Measurements from ENCODE around the gene OVOL1. TPM values are rescaled to one million over a fixed set of nuclear protein-coding genes. Genes with fewer than 3 reads are reported as not detected.

OVOL1 gene
- total and polyA plus RNA-seq, 2 of the 13 experiments (the other 11 are each of a cell fraction or from before 2014, with no cell fraction given), result 0.01 TPM; not detected in 1

- no peak for TF ChIP-seq ZNF790 (CRISPR knock-in tag; IDR thresholded peaks at IDR 0.05; ENCODE audit: borderline replicate concordance)
- Histone ChIP-seq H2AFZ (ENCODE audit: low read length) (no peak overlapping the region), H3K27ac (ENCODE audit: extremely low read length, insufficient read depth, low read length) (no peak overlapping the region), H3K4me3 (replicated peaks in 1 of 3; ENCODE audit: insufficient read depth in 1 of 3, low read depth in 2 of 3, low read length in 3 of 3) (no peak overlapping the region), H4K20me1 (ENCODE audit: insufficient read depth, low read length) (no peaks in the 10 kb centered on the region), H3K4me1 (ENCODE audit: insufficient read depth, low read length) (no peaks in the 10 kb centered on the region), H3K4me2 (ENCODE audit: low read depth, low read length) (no peak overlapping the region), H3K27me3 (ENCODE audit: control insufficient read depth in 1 of 2, insufficient read depth in 2 of 2, low read length in 2 of 2) (peaks cover 13 to 64% of the 10 kb centered on the region in 2 experiments; a peak in 4 of 5 replicates), H3K79me2 (ENCODE audit: insufficient read depth, low read length) (no peaks in the 10 kb centered on the region), H3K9me3 (ENCODE audit: low read length) (no peaks in the 10 kb centered on the region), H3K9ac (ENCODE audit: insufficient read depth, low read depth, low read length) (no peak overlapping the region), H3K36me3 (replicated peaks in 1 of 2; ENCODE audit: control insufficient read depth in 1 of 2, insufficient read depth in 2 of 2, low read length in 2 of 2) (no peaks in the 10 kb centered on the region)
- POLR2A ChIA-PET, result no interaction called here
- BruUV-seq (replicated peaks), result no TSS peak
- FAIRE-seq (no peak), ATAC-seq (peak; percentile 18; the same call in 1 of the 3 replicates), DNase-seq (ENCODE audit: low spot score) (no peak)
- 19% methylated on average over 17 of the region's 20 CpGs for WGBS (ENCODE audit: low lambda C conversion rate)
- in situ Hi-C loops (cut with HindIII; ENCODE audit: extremely low pct_ligation_motif_present, low pct_unique_long_range_greater_than_20kb) (no loop called here), intact Hi-C loops (cut with micrococcal nuclease; ENCODE audit: unreplicated experiment) (no loop called here)
- CTCF ChIA-PET (ENCODE audit: low intra/inter-chr PET ratio, low total read pairs), result no interaction called here
Measured at GRCh38 chr11:65808744-65809341, 22.0 kb downstream of the OVOL1 start.

DNA sequence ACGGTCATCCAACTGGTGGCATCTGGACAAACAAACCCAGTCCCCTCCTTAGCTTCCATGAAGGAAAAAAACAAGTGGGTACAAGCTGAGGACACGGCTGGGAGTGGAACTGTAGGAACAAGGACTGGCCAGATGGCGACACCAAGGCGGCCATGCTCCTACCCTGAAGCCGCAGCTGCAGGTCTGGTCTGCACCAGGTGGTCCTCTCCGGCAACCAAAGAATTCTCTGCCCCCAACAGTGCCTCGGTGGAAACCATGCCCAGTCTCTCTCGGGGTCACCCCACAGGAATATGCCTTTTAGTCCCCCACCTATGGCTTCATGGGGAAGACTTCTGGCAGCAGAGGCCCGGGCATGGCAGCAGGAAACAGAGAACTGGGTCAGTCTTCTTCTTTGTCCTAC is 22.6 kb downstream of the OVOL1 start:
- DNase-seq (ENCODE audit: low spot score) (no peak), ATAC-seq (peak; percentile 44), FAIRE-seq (no peak)
- no TSS peak for BruUV-seq (replicated peaks)
- intact Hi-C loops (cut with micrococcal nuclease; ENCODE audit: unreplicated experiment) (no loop called here), in situ Hi-C loops (cut with HindIII; ENCODE audit: extremely low pct_ligation_motif_present, low pct_unique_long_range_greater_than_20kb) (no loop called here)
- Histone ChIP-seq H2AFZ (ENCODE audit: low read length) (no peak overlapping the region), H4K20me1 (ENCODE audit: insufficient read depth, low read length) (no peaks in the 10 kb centered on the region), H3K27ac (ENCODE audit: extremely low read length, insufficient read depth, low read length) (no peak overlapping the region), H3K79me2 (ENCODE audit: insufficient read depth, low read length) (no peaks in the 10 kb centered on the region), H3K9me3 (ENCODE audit: low read length) (no peaks in the 10 kb centered on the region), H3K4me1 (ENCODE audit: insufficient read depth, low read length) (no peaks in the 10 kb centered on the region), H3K4me2 (ENCODE audit: low read depth, low read length) (no peak overlapping the region), H3K27me3 (ENCODE audit: control insufficient read depth in 1 of 2, insufficient read depth in 2 of 2, low read length in 2 of 2) (peaks cover 11 to 60% of the 10 kb centered on the region in 2 experiments; a peak in 4 of 5 replicates), H3K4me3 (replicated peaks in 1 of 3; ENCODE audit: insufficient read depth in 1 of 3, low read depth in 2 of 3, low read length in 3 of 3) (no peak overlapping the region), H3K9ac (ENCODE audit: insufficient read depth, low read depth, low read length) (no peak overlapping the region), H3K36me3 (replicated peaks in 1 of 2; ENCODE audit: control insufficient read depth in 1 of 2, insufficient read depth in 2 of 2, low read length in 2 of 2) (no peaks in the 10 kb centered on the region)
- ChIA-PET CTCF (ENCODE audit: low intra/inter-chr PET ratio, low total read pairs) (interaction anchor here (1.1 kb wide), 1 partner anchor 75 kb away, joined by 3 read pairs; no protein-coding TSS in a partner anchor), POLR2A (interaction anchor here (0.9 kb wide), 1 partner anchor 97 kb away, joined by 3 read pairs; the partner anchor contains the start of gene KAT5)
- WGBS (ENCODE audit: low lambda C conversion rate), result 29% methylated on average over 8 of the region's 9 CpGs
- TF ChIP-seq, protein P1, sequence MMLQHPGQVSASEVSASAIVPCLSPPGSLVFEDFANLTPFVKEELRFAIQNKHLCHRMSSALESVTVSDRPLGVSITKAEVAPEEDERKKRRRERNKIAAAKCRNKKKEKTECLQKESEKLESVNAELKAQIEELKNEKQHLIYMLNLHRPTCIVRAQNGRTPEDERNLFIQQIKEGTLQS (CRISPR knock-in tag; IDR thresholded peaks at IDR 0.05), result no peak
- TF ChIP-seq ZBTB42 (CRISPR knock-in tag; IDR thresholded peaks at IDR 0.05) (no peak), CBX1 (IDR thresholded peaks at IDR 0.05; ENCODE audit: low read depth) (no peak)

All from HepG2 (cell line).